ENCODE measurements around the gene IRF9.

Gene IRF9

GRCh38 chr14:24132061-24132685 lies 28.9 kb upstream of the IRF9 start:
- DNase-seq = no peak

- DNase-seq = no peak
Measured at GRCh38 chr14:24132976-24133375, 28.1 kb upstream of the IRF9 start.

- DNase-seq = no peak
Measured at GRCh38 chr14:24133735-24134134, 27.3 kb upstream of the IRF9 start.

GRCh38 chr14:24135584-24135833 lies 25.6 kb upstream of the IRF9 start:
- no peak for DNase-seq

- peak; percentile 77 for DNase-seq
Measured at GRCh38 chr14:24135834-24136683, 25.0 kb upstream of the IRF9 start, which contains the start of gene PSME1. Gene PSME1, plus strand, starts transcription at chr14:24136194. Its CDS starts 69 bp downstream, at chr14:24136263.

- DNase-seq = no peak
Measured at GRCh38 chr14:24136684-24137528, 24.2 kb upstream of the IRF9 start.

- DNase-seq = no peak
Measured at GRCh38 chr14:24137529-24138395, 23.3 kb upstream of the IRF9 start.

GRCh38 chr14:24138396-24139271 lies 22.4 kb upstream of the IRF9 start:
- DNase-seq = no peak

GRCh38 chr14:24139272-24139934 lies 21.7 kb upstream of the IRF9 start:
- no peak for DNase-seq

- peak; percentile 98 for DNase-seq
Measured at GRCh38 chr14:24141097-24141880, 19.8 kb upstream of the IRF9 start, which contains the start of gene EMC9. Gene EMC9, minus strand, starts transcription at chr14:24141591. Its CDS starts 287 bp downstream, at chr14:24141304.

- DNase-seq = no peak
Measured at GRCh38 chr14:24143511-24143910, 17.6 kb upstream of the IRF9 start.

- no peak for DNase-seq
Measured at GRCh38 chr14:24144451-24144850, 16.6 kb upstream of the IRF9 start.

- no peak for DNase-seq
Measured at GRCh38 chr14:24145219-24145618, 15.8 kb upstream of the IRF9 start.

GRCh38 chr14:24145690-24146452 lies 15.2 kb upstream of the IRF9 start:
- DNase-seq = no peak

- DNase-seq = peak; percentile 89
Measured at GRCh38 chr14:24146453-24146977, 14.6 kb upstream of the IRF9 start, which contains the start of gene PSME2. Gene PSME2, minus strand, starts transcription at chr14:24146610. Its CDS starts 29 bp downstream, at chr14:24146581.

GRCh38 chr14:24146978-24147760 lies 13.9 kb upstream of the IRF9 start, which contains the start of gene RNF31:
Gene RNF31, plus strand, starts transcription at chr14:24147498. Its CDS starts 201 bp downstream, at chr14:24147699.
- peak; percentile 90 for DNase-seq

- no peak for DNase-seq
Measured at GRCh38 chr14:24147761-24148428, 13.2 kb upstream of the IRF9 start.
